Stimulated activated CD4-positive, alpha-beta T cell treated with anti-CD3 and anti-CD28 coated beads, Interleukin-2, amount 100 ng/mL, for 24 hours (primary cell): Measurements from ENCODE around the gene GLYAT.

Experiments used
- DNase-seq, 2 donors: peaks; one replicate each; pipeline ENCODE4 v3.0.0-alpha.2; 2020

Gene GLYAT

DNA sequence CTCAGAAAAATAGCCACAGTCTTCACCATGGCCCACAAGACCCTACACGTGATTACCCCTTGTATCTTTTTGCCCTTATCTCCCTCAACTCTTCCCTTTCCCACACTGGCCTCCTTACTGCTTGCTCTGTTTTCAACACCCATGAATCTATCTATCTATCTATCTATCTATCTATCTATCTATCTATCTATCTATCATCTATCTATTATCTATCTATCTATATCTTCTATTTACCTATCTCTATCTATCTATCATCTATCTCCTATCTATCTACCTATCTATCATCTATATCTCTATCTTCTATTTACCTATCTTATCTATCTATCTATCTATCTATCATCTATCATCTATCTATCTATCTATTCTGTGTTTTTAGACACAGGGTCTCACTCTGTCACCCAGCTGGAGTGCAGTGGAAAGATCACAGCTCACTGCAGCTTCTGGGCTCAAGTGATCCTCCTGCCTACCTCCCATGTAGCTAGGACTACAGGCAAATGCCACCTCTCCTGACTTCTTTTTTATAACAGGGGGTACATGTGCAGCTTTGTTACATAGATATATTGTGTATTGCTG is 55.1 kb downstream of the GLYAT start:
- DNase-seq: no peak

DNA sequence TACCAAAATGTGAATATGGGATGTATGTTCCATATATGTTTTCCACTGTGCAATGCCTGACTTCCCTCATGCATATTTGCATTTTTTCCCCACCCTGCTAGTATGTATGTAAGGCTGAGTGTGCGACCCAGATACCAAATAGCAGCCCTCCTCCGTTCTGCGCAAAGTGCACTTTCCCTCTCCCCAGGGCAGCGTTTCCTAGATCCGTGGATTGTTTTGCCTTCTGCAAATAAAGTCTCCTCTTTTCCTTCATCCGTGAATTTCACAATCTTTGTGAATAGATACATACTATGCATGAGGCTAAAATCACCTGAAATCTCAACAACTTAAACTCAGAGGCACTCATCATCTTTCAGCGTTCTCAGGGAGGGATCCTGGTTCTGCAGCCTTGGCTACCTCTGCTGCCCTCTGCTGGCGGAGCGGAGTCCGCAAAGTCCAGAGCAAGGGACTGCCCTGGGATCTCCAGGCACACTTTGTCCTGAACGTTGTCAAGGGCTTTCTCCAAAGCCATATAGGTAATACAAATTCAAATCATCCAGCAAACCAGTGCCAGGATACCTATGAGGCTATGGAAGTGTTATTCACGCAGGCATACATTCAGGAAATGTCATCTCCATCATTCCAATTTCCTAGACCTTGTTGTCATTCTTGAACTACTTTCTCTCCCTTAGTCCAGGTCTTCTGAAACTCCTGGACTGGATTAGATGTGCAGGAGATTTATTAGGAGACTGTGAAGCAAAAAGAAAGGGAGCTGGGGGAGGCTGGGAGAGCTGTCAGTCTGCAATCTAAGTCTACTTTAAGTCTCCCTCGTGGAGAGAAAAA is 56.2 kb downstream of the GLYAT start:
- DNase-seq: peak; percentile 86

DNA sequence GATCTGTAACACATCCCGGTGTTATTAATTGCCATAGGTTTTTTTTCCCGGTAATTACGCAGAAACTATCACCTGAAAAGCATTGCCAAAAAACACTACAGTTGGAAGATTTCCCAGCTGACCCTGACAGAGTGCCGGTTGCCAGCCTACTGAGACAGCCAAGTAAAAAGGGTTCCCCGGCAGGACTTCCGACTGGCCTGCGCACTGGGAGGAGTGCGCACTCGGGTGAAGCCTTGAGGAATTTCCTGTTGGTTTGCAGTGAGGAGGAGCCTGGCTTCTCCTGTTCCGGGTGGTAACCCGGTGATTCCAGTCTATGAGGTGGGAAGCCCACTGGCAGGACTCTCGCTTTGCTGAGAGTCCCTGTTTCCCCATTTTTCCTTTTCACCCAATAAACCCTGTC is 57.1 kb downstream of the GLYAT start:
- DNase-seq: no peak

DNA sequence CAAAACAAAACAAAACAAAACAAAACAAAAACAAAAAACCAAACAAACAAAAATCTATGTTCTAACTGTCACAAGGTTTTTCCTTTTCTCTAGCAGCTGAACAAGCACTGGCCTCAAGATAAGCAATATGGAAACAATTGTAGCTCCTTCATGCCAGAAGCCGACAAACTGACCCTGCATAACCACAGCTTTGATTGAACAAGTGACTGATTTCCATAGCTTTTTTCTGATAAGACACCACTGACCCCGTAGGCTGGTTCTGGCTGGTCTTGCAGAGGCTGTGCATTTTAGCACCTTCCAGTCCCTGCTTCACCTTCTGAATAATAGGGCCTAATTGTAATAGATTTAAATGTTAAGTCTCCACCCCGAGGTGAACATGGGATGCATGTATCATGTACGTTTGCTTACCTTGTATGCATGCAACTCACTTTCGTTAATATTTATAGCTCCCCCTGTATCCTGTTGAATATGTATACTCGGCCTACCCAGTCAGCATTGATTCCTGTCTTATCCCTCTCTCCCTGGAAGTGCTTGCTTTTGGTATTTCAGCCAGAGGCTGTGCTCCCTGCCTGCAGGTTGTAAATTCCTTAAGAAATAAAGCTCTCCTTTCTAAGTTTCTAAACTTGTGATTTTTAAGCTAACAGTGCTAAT is 59.6 kb downstream of the GLYAT start:
- no peak for DNase-seq

DNA sequence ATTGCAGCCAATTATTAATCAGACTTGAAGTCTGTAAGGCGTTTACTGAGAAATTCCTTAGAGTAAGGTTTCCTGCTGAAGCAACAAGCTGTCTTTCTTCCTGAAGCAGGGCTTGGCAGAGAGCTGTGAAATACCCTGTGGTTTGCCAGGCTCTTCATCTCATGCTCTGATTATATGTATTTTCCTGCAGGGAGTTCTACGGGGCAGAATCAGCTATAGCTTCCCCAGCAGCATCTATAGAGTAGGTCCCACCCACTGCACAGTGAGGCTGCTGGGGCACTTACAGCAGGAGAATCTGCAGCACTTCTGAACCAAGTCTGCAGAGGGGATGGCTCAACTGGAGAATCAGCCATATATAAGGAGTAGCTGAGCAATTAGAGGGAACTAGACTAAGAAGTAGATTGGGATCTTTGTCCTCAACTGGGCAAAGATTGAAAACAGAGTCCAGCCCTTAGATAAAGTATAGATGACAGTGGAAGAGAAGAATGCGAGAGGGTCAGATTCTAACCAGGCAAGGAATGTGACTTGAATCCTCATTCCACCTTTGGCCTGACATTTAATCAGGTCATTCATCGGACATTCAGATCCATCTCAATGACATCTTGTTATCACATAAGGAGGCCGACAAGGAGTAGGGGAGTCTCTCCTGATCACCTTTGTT is 71.7 kb downstream of the GLYAT start:
- no peak for DNase-seq

DNA sequence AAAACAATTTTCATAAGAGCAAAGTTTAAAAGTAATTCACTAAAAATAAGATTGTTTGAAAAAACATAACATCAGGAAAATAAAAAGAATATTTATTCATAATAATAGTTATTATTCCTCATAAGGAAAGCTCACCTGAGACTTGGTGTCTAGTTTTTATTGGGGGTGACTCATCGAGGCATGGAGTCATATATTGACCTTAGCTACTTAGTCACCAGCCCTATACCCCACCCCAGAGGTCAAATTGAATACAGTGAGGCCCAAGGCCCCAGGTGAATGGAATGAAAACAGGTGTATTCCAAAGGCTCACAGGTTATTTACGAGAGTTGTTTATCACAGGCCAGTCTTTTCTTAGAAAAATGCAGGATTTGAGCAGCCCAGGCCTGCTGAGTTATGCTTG is 72.3 kb downstream of the GLYAT start:
- no peak for DNase-seq
